ENCODE measurements around the gene PARD3B.

The PARD3B gene

DNA sequence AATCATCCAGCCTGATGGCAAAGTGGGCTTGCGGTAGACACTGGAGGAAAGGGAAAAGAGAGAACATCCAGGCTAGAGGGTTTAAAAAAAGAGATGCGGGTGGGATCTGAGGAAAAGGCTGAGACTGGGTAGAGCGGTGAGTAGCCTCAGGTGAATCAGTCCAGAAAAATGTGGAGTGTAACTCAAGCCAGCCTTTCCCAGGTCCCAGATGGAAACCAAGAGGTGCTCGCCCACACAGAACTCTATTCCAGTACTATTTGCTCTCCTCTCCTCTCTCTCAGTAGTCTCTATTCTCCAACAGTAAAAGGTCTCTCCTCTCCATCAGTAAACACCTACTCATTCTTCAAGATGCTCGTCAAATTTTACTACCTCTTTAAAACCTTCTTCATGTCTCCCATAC, 1098.7 kb downstream of the PARD3B start:
- DNase-seq, result no peak

DNA sequence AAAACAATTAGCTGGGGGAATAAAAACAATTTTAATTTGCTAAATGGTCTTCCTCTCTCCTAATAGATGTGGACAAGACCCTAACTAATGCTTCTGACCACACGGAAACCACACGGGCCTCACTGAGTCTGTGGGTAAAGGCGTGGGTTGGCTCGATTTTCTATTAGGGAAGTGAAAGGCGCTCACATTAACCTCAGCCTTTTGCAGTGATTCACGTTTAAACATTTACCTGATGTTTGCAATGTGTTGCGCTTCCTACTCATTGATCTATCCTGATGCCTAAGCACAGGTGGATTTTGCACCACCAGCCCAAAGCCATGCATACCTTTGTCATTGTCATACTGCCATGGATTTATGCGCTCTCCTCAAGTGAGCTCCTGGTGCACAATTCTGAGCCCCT, 1101.4 kb downstream of the PARD3B start:
- DNase-seq, result no peak

DNA sequence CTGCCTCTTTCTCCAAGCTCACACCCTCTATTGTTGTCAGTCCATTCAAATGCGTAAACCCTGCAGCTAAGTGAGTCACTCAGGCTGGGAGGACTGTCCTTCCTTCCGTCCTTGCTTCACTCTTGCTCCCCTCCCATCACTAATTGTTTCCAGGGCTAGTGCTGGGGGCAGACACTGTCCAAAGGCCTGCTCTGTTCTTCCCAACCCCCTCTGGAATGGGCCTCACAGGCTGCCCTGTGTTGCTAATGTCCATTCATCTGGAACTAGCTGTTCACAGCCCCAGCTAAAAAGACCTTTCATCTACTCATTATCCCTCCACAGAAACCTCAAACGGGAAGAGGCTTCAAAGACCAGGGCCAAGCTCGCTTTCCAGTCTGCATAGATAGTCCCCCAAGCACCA, 1105.2 kb downstream of the PARD3B start:
- no peak for DNase-seq

DNA sequence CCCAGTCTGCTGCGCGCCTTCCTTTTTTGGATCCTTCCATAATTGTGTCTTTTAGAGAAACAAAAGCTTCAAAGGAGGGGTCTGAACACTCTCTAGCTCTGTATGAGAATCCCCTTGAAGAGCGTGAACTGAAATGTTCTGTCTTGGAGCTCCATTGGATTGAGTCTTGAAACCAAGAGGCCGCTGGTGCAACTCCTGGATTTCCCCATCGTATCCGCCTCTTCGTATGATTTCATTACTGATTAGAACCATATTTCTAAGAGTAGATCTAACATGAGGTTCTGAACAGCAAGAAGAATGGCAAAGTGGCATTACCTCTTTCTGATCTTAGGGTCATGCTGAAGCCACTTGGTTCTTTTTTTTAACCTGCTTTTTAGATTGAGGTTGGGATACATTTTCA, 1105.7 kb downstream of the PARD3B start:
- DNase-seq, result no peak

DNA sequence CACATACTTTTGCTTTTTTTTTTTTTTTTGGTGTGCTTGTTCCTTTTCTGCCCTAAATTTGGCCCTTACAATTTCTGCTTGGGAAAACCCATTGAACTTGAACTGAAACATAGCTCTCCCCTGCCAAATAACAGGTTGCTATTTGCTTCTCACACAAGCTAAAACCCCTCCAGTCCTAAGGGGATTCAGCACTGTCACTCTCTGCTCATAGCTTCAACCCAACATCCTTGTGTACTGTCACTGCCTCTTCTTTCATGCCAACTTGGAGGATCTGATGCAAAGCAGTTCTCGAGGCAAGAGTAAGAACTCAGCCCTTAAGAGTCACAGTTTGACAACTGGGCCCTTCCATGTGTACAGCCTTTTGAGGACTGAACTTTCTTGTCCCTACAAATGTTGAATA, 1106.4 kb downstream of the PARD3B start:
- DNase-seq, result no peak

DNA sequence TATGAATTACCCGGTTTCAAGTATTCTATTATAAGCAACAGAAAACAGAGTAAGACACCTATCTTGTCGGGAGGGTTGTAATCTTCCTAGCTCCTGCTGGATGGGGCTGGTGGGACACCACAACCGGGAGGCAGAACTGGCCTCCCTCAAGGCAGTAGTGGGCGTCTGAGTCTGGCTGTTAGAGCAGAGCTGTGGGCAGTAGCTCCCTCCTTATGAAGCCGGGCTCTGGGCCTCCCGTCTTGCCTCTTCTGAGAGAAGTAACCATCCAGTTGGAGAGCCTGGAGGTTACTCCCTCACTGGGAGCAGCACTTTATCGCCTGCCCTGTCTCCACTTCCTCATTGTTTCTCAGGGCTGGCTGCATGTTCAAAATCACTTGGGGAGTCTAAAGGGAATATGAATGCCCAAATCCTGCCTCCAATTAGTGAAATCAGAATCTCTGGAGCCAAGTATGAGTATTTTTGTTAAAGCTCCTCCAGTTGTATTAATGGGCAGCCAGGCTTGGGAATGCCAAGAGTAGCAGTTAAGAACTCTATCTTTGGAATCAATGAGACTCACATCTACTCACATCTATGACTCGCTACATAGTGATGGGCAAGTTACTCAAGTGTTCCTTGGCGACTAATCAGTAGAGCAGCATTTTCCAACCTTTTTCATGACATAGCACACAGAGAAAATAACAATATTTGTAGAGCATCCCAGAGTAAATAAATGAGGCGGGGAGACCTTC, 1109.8 kb downstream of the PARD3B start:
- no peak for DNase-seq

DNA sequence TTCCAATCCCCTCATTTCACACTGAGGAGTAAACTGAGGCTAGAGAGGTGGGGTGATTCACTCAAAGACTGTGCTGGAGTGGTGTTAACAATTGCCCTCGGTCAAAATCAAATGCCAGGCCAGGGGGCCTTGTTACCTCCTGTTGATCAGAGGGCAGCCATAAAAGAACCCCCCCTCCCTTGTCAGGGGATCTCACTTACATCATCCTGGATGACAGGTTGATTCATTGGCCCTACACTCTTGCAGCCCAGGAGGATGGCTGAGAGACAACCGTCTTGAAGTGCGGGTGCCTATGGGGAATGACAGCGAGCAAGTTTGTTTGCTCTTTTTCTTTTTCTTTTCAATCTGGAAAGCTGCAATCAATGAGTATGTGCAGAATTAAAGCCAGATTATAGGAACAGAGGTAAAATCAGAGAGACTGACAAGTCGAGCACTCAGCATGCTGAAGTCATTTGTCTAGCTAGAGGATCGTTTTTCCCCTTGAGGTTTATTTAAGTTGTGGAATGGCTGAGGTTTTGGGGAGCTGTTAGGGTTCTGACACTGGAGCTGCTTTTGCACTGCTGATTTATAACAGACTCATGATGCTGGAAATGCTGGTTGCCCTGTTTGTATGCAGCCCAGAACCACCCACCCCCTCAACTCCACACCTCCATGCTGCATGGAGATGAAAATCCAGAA, 1110.6 kb downstream of the PARD3B start:
- no peak for DNase-seq

DNA sequence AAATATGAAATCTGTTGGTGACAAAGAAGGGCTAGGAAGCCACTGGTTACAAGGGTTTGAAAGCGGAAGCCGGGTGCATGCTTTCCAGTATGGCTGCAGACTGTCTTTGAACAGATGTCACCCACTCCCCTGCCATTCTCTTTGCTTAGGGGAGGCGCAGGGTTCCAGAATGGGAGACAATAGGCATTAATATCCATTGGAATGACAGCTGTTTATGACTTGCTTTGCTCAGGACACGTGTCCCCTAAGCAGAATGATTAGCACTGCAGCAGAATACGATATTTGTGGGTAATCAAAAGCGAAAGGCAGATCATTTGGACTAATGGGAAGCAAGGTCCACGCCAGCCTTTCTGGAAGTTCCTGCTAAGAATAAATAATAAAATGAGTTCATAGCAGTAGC, 1111.2 kb downstream of the PARD3B start:
- DNase-seq, result no peak

DNA sequence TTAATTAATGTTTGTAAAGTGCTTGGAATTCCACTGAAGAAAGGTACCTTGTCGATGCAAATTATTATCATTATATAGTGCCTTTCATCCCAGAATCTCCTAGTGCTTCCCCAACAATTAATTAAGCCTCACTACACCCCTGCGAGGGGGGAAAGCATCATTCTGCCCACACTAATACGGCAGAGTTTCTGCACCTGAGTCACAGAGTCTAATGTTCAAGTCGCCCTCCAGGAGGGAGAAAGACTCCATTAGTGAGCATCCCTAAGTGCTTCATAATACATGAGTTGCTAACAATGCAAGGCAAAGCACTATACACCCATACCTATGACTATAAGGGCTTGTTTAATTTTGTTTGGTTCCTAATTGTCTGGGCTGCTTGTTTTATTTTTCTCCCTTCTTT, 1111.7 kb downstream of the PARD3B start:
- DNase-seq, result no peak

DNA sequence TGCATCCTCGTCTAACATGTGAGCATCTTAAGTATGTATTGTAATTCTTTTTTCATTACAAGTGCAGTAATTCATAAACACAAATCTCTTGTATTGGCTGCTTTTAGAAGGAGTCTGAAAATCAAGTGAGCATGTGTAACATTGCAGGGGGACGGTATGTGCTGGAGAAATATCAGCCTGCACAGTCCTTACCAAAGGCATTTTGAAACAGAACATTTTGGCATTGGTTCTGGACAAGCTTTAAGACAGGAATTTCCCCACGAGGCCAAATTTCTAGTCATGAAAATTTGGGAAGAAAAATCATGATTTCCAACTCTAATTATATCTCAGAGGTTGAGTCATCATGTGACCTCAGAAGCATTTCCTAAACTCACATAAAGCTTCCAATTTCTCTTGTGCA, 1112.3 kb downstream of the PARD3B start:
- DNase-seq, result no peak

DNA sequence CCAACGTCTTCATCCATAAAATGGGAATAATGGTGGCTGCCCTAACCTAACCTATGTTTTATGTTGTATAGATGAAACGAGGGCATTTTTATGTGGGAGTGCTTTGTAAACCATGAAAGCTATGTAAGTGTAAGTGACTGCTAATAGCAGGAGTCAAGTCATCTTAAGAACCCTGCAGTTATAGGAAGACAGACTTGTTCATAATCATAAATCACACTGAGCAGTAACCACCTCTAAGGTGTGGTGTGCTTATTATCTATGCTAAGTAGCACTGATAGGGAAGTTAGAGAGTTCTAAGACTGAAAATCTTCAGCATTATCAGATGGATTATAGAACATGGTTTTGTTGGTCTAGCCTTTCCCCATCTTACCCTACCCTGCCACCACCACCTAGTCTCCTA, 1112.8 kb downstream of the PARD3B start:
- DNase-seq, result no peak

DNA sequence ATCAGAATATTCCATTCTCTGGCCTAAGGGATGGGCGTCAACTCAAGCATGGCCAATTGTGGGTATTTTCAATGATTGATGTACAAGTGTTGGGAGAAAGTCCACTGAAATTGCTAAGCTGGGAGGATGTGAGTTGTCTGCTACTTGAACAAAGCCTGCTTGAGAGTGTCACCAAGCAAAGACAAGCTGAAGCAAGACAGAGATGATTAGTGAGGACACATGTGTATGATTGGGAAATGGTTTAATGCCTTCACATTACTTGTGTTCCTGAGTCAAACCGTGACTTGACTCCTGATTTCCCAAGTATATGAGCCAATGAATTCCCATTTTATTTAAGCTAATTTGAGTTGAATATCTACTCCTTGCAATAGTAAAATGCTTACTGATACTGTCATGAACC, 1113.3 kb downstream of the PARD3B start:
- no peak for DNase-seq

DNA sequence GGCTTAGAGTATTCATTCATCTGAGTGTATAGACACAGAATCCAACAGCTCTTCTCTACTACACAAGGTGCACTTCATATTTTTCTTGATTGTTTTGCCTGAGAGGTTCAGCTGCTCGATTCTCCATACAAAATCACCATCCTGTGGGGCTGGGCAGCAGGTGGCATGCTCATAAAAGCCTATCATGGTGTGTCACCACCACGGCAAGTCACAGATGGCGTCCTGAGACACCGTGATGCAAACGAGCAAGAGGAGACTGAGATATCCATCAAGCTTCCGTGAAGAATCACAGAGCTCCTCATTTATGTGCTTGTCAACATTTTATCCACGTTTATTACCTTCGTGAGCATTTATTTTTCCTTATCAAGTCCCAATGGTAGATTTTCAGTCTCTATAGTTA, 1114.6 kb downstream of the PARD3B start:
- no peak for DNase-seq

DNA sequence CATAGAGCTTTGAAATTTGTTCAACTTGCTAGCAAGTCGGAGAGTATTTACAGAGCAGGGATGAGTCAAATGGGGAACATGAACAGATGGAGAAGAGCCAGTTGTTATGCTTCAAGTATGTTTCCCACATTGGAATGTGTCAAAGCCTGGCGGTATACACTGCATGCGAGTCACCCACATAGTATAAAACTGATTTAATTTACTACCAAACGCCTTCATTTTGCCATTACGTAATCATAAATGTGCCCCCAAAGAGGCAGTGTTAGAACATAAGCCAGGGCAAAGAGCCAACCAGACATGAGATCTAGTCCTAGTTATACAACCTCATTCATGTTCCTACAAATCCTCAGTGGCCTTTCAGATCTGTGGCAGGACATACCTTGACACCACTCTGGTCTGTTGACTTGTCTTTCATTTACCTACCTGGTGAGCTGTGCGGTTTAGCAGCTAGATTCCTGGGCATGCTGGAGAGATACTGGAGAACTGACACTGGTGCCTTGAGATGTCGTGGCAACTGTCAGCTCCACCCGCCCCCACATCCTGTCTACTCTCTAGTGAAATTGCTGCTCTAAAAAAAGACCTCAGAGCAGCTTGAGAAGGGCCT, 1115.3 kb downstream of the PARD3B start:
- peak; percentile 43 for DNase-seq

DNA sequence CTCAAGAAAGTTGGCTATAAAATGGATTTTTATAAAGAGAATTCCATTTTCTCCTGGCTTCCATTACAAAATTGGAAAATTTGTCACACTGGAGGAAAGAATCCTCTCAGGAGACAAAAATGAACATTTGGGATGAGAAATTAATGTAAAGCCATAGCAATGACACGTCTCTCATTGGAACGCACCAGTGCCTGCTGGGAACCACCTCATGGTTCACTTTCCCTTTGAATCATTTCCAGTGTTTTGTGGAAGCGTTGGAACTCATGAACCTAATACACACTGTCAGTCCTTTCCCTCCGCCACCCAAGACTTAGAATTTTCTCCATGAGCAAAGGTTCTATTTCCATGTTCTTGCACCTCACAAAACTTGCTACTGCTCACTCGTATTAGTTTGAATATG, 1116.0 kb downstream of the PARD3B start:
- DNase-seq, result no peak

DNA sequence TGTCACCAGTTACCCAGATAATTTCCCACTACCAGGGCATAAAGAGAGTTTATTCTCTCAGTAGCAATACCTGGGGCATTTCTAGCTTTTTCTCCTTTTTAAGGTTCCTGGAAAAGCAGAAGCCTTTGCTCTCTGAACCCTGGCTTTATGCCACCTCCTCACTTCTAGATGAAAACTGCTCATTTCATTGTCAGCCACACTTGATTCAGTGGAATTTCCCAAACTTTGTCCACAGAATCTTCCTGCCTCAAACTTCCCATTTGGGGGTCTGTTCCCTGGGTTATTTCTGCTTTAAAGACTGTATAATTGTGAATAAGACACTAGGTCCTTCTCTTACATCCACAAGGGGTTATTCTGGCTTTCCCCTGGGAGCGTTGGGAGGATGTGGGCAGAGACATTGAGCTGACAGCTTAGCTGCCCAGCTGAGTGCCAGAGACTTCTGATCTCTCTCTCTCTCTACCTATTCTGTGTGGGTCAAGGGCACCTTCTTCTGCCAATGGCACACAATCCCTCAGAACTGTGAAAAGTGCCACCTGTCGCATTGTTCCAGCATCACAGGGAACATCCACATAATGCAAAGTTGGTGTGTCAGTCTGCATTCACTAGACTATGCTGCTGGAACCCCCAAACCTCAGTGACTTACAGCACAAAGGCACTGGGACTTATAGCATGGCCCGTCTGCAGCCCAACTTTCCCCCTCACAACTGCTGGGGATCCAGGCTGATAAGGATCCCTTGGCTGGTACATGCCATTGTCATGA, 1117.1 kb downstream of the PARD3B start:
- no peak for DNase-seq

DNA sequence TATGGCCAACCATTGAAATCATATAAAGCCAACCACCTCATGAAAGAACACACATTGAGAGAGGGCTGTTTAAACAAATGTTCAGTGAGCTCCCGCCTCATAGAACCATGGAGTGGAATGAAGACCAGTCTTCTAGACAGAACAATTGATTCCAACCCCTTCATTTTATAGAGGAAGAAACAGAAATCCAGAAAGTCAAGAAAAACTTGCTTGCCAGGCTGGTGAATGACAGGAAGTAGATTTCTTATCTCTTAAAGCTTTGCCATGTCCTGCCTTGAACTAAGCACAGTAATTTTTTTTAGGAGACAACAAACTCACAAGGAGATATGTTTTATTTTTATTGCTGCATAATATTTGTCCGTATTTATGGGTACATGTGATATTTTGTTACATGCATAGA, 1120.5 kb downstream of the PARD3B start:
- no peak for DNase-seq
